HG02973 (cell line): ENCODE data around the gene LZTR1.
"Not testable (repeated sequence)": the region's sequence is repeated elsewhere in the genome, so short reads cannot be mapped to it uniquely, and the experiment has no call there.

ENCODE experiments used
- ATAC-seq: cut with Tn5 transposase; IDR thresholded peaks from one replicate; pipeline ENCODE4 v1.9.1; 2021; ENCODE audit warnings: moderate library complexity; ENCODE audit not compliant: unreplicated experiment

The LZTR1 gene

GRCh38 chr22:20981787-20982562, at the start of gene LZTR1:
TSS of gene LZTR1 (plus strand) at chr22:20982297. CDS start at chr22:20982372, 75 bp downstream.
- peak; percentile 55 for ATAC-seq

- no peak for ATAC-seq
These were observed 48.2 kb upstream of the LZTR1 start for GRCh38 chr22:20933910-20934309.

DNA sequence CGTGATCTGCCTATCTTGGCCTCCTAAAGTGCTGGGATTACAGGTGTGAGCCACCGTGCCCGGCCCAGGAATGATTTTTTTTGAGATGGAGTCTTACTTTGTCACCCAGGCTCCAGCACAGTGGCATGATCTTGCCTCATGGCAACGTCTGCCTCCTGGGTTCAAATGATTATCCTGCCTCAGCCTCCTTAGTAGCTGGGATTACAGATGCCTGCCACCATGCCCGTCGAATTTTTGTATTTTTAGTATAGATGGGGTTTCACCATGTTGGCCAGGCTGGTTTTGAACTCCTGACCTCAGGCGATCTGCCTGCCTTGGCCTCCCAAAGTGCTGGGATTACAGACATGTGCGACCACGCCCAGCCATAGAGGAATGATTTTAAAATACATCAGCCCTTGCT, 47.0 kb upstream of the LZTR1 start:
- not testable (repeated sequence) for ATAC-seq

- ATAC-seq: not testable (repeated sequence)
These were observed 46.1 kb upstream of the LZTR1 start for GRCh38 chr22:20935780-20936539.

- no peak for ATAC-seq
These were observed 44.9 kb upstream of the LZTR1 start for GRCh38 chr22:20937031-20937793.

DNA sequence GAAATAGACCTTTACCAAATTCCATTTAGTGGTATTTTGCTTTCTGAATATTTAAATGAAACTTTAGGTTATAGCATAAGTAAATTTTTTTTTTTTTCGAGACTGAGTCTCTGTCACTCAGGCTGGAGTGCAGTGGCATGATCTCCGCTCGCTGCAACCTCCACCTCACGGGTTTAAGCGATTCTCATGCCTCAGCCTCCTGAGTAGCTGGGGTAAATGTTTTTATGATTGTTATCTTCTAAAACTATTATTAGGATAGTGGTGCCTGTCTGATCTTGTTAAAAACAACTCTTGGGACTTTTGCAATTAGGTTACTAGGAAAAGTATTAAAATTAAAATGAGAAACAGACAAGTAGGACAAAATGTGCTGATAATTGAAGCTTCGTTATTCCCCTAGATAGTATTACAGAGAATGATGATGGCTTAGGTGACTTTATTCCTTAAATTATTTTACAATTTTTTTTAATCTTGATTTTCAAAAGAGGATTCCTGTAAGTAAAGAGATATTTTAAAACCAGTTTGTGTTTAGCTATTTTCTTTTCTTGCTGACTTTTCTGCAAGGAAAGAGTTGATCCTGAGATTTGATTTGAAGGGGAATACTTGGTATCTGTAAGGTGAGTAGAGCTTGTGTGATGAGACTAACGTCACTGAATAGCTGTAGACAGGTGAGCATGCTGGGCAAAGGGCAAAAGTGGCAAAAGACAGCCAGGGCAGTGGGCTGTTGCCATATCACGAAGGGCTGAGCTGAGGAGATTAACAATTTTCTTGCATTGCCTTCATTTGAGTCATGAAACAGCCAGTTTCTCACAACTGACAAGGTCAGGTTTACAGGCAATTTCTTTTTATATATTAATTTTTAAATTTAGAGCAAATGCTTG, 44.1 kb upstream of the LZTR1 start:
- no peak for ATAC-seq

- ATAC-seq: not testable (repeated sequence)
These were observed 42.5 kb upstream of the LZTR1 start for GRCh38 chr22:20939457-20940185.

DNA sequence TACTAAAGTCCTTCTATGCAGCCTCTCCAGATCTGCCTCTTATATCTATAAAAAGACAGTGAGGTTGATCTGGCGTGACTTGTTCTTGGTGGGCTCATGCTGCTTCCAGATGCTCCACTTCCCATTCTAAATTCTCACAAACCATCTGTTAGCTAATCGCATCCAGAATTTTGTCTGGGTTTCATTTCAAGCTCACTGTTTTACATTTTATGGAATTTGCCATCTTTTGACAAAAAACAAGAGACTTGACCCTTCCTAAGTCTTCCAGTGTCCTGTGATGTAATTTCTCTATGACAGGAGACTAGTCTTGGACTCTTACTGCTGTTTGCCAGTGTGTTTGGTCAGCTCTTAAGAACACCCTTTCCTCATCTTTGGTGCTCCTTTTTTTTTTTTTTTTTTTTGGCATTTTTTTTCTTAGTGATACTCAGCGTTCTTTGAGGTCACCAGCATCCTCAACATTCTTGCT, 41.9 kb upstream of the LZTR1 start:
- no peak for ATAC-seq

- ATAC-seq: no peak
These were observed 41.2 kb upstream of the LZTR1 start for GRCh38 chr22:20940904-20941385.

DNA sequence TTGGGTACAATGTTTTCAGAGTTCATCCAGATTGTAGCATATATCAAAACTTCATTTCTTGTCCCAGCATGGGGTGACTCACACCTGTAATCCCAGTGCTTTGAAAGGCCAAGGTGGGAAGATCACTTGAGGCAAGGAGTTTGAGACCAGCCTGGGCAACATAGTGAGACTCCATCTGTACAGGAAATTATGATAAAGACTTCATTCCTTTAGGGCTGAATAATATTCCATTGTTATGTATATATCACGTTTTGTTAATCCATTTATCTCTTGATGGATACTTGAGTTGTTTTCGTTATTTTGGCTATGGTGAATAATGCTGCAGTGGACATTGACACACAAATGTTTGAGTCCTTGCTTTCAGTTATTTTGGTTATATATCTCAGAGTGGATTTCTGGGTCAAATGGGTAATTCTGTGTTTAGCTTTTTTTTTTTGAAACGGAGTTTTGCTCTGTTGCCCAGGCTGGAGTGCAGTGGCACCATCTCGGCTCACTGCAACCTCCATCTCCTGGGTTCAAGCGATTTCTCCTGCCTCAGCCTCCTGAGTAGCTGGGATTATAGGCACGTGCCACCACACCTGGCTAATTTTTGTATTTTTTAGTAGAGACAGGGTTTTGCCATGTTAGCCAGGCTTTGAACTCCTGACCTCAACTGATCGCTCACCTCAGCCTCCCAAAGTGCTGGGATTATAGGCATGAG, 39.7 kb upstream of the LZTR1 start:
- ATAC-seq: not testable (repeated sequence)

DNA sequence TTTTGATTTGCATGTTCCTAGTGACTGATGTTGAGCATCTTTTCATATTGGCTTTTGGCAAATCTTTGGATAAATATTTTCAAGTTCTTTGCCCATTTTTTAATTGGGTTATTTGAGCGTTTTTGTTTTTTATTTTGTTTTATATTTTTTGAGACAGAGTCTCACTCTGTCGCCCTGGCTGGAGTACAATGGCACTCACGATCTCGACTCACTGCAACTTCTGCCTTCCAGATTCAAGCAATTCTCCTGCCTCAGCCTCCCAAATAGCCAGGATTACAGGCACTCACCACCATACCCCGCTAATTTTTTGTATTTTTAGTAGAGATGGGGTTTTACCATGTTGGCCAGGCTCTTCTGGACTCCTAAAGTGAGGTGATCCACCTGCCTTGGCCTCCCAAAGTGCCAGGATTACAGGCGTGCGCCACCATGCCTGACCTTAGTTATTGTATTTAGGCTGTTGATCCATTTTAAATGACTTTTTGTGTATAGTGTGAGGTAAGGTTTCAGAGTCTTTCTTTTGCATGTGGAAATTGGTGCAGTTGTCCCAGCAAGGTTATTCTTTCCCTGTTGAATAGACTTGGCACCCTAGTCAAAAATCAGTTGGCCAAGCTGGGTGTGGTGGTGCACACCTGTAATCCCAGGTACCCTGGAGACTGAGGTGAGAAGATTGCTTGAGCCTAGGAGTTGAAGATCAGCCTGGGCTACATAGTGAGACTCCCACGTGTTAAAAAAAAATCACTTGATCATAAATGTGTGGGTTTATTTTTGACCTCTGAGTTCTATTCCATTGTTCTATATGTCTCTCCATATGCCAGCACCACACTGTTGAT, 38.8 kb upstream of the LZTR1 start:
- no peak for ATAC-seq

DNA sequence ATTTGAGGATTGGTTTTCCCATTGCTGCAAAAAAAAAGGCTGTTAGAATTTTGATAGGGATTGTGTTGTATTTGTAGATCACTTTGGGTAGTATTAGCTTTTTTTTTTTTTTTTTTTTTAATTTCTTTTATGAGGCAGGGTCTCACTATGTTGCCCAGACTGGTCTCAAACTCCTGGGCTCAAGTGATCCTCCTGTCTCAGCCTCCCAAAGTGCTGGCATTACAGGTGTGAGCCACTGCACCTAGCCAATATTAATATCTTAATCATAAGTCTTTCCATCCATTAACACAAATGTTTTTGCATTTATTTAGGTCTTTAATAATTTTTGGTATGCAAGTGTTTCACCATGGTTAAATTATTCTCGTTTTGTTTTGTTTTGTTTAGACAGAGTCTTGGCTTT, 38.1 kb upstream of the LZTR1 start:
- no peak for ATAC-seq

DNA sequence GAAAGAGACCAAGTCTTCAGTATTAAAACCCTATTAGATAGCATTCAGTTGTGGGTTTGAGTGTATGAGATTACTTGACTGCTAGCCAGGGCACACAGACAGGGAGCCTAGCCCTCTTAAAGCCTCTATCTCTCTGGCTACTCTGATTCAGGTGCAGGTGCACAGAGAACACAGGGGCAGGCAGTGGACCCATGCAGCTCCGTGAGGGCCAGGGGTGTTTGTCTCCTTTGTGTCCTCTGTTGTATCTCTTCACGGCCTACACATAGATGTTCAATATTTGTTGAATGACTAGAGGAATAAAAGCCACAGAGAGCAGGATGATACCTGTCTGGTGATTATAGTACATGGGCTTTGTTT, 36.5 kb upstream of the LZTR1 start:
- no peak for ATAC-seq

DNA sequence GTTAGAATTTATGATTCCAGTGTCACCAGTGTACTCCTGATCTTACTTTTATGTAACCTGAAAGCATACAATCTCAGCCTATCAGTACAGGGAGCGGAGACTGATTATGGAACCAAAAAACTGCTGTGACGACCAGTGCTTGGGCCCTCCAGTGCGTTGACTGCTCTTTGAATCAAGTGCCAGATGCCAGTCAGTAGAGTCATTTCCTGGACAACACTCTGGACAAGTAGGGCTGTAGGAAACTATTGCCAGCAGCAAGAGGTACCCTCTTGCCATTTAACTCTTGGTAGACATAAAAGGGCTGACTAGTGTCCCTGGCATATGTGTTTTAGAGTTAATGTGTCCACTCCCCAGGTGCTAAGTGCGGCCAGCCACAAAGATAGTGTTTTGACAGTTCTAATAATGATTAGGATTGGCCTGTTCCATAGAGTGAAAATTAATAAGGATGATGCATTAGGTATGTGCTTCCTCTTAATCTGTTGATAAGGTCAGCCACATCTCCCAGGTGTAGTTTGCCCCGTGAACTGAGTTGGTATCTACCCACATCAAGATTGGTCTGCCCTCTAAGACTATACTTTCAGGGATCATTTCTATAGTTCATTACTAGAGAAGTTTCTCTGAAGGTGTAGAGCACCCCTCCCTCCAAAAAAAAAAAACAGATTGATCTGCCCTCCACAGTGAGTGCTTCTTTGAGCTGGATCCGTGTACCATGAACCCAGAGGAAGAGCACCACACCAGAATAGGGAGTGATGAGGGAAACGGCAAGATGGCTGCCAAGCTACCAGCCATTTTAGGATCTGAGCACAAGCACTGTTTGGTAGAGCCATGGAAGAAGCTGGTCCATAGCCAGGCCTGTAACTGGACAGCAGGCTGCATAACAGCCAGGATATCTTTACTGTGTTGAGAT, 35.8 kb upstream of the LZTR1 start:
- ATAC-seq: no peak

- no peak for ATAC-seq
These were observed 35.1 kb upstream of the LZTR1 start for GRCh38 chr22:20946991-20947390.

- ATAC-seq: no peak
These were observed 33.6 kb upstream of the LZTR1 start for GRCh38 chr22:20948450-20948849.

GRCh38 chr22:20948989-20949388, 33.1 kb upstream of the LZTR1 start:
- ATAC-seq: no peak
